Natural killer cell (primary cell): ENCODE measurements around the gene WWC1. TPM values are rescaled to one million over a fixed set of nuclear protein-coding genes. Genes with fewer than 3 reads are reported as not detected.

Experiments used
- ATAC-seq, 3 donors: fragments of 150-1000 bp in 2 of 3; fragments of 200-7000 bp in 1 of 3; cut with Tn5 transposase; 1 replicate in 1 of 3; 2 replicates in 2 of 3; pipeline ENCODE4 v1.10.0; 2021; ENCODE audit warnings: mild to moderate bottlenecking in 2 of 3, moderate library complexity in 2 of 3
- DNase-seq, 2 donors: peaks; one replicate each; pipeline versions ENCODE4 v3.0.0 to v3.0.0-alpha.2; 2013 to 2021; ENCODE audit warnings: mixed read lengths in 1 of 2
- H3K27ac ChIP-seq: one replicate; pipeline ENCODE4 v1.5.1; 2013; ENCODE audit warnings: mild to moderate bottlenecking, low read length
- H3K27me3 ChIP-seq: one replicate; pipeline ENCODE4 v1.6.1; 2013; ENCODE audit warnings: low read length; ENCODE audit not compliant: control insufficient read depth, insufficient read depth
- H3K36me3 ChIP-seq: one replicate; pipeline ENCODE4 v1.6.1; 2013; ENCODE audit warnings: low read length; ENCODE audit not compliant: control insufficient read depth, insufficient read depth
- H3K4me1 ChIP-seq: one replicate; pipeline ENCODE4 v1.6.1; 2013; ENCODE audit warnings: low read length; ENCODE audit not compliant: control insufficient read depth, insufficient read depth
- H3K4me3 ChIP-seq: one replicate; pipeline ENCODE4 v1.5.1; 2013; ENCODE audit warnings: low read length
- H3K9me3 ChIP-seq: one replicate; pipeline ENCODE4 v1.6.1; 2013; ENCODE audit warnings: low read length; ENCODE audit not compliant: control insufficient read depth, insufficient read depth
- H3K27ac Mint-ChIP-seq, 2 donors: one replicate each; pipeline ENCODE4 v1.8.0; 2022; ENCODE audit warnings: mild to moderate bottlenecking in 2 of 2, mixed read lengths in 2 of 2, moderate library complexity in 1 of 2
- H3K27me3 Mint-ChIP-seq, 2 donors: one replicate each; pipeline ENCODE4 v1.8.0; 2022; ENCODE audit warnings: low read depth in 2 of 2, mixed read lengths in 2 of 2
- H3K36me3 Mint-ChIP-seq: one replicate; pipeline ENCODE4 v1.8.0; 2022; ENCODE audit warnings: mixed read lengths
- H3K4me1 Mint-ChIP-seq, 2 donors: one replicate each; pipeline ENCODE4 v1.8.0; 2022; ENCODE audit warnings: mixed read lengths in 2 of 2
- H3K4me3 Mint-ChIP-seq: one replicate; pipeline ENCODE4 v1.8.0; 2022; ENCODE audit warnings: mild to moderate bottlenecking, moderate library complexity, mixed read lengths
- H3K9me3 Mint-ChIP-seq, 2 donors: one replicate each; pipeline ENCODE4 v1.8.0; 2022; ENCODE audit warnings: mixed read lengths in 2 of 2
- WGBS: methylation state at CpG from one replicate; pipeline ENCODE4 v1.1.7; 2013; ENCODE audit warnings: missing lambda C conversion rate; ENCODE audit not compliant: insufficient coverage; 5-methylcytosine and 5-hydroxymethylcytosine counted together
- intact Hi-C: fragments of 100-400 bp; cut with micrococcal nuclease; formaldehyde crosslinking; loops from one replicate; pipeline ENCODE4 v1.14.2; 2022
- total RNA-seq, 4 donors: library from RNA; stranded (reverse); fragments of 120-200 nt in 1 of 4; gene quantifications; one replicate each; pipeline versions ENCODE4 v1.2.3 to v1.2.4, GENCODE V29; 2013 to 2022
- TF ChIP-seq, protein P1 (sequence below): fragments of 200-600 bp; IDR thresholded peaks from one replicate; pipeline ENCODE4 v1.8.0; 2022; ENCODE audit warnings: antibody characterized with exemption

The WWC1 gene
- total RNA-seq, 3 donors from 2014 or later (not counting 1 experiment from before 2014, with no cell fraction given), result 0.42 to 0.66 (median 0.53) TPM

DNA sequence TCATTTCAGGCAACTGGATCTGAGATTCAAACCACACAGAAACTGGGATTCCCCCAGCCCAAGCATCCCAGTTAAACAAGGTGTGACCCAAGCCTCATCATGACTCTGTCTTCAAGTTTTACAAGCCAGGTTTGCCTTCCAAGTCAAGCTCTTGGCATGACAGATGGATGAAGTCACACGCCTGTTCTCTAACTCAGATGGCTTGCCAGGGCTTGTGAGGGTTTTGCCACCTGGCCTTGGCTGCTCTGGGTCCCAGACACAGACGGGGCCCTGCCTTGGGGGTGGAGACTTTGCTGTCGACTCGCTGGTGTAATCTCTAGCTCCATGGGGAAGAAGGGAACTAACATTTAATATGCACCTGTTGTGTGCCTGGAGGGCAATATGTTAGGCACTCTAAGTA lies 99.0 kb downstream of the WWC1 start:
- Mint-ChIP-seq H3K36me3 (peaks cover 11% of the 10 kb centered on the region), H3K27ac (no peak overlapping the region), H3K4me3 (no peak overlapping the region), H3K27me3 (peaks cover 0 to 8% of the 10 kb centered on the region in 2 donors), H3K4me1 (no peaks in the 10 kb centered on the region), H3K9me3 (peaks cover 5 to 14% of the 10 kb centered on the region in 2 donors)
- ATAC-seq (no peak), DNase-seq (no peak)
- no peaks in the 10 kb centered on the region for H3K36me3 ChIP-seq
- H3K4me3 ChIP-seq, result no peak overlapping the region
- TF ChIP-seq, protein P1, sequence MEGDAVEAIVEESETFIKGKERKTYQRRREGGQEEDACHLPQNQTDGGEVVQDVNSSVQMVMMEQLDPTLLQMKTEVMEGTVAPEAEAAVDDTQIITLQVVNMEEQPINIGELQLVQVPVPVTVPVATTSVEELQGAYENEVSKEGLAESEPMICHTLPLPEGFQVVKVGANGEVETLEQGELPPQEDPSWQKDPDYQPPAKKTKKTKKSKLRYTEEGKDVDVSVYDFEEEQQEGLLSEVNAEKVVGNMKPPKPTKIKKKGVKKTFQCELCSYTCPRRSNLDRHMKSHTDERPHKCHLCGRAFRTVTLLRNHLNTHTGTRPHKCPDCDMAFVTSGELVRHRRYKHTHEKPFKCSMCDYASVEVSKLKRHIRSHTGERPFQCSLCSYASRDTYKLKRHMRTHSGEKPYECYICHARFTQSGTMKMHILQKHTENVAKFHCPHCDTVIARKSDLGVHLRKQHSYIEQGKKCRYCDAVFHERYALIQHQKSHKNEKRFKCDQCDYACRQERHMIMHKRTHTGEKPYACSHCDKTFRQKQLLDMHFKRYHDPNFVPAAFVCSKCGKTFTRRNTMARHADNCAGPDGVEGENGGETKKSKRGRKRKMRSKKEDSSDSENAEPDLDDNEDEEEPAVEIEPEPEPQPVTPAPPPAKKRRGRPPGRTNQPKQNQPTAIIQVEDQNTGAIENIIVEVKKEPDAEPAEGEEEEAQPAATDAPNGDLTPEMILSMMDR, result no peak
- no peaks in the 10 kb centered on the region for H3K9me3 ChIP-seq
- intact Hi-C loops, result no loop called here
- no peak overlapping the region for H3K27ac ChIP-seq
- H3K27me3 ChIP-seq, result no peaks in the 10 kb centered on the region
- no peaks in the 10 kb centered on the region for H3K4me1 ChIP-seq
- 88% methylated on average over 4 of the region's 4 CpGs for WGBS

DNA sequence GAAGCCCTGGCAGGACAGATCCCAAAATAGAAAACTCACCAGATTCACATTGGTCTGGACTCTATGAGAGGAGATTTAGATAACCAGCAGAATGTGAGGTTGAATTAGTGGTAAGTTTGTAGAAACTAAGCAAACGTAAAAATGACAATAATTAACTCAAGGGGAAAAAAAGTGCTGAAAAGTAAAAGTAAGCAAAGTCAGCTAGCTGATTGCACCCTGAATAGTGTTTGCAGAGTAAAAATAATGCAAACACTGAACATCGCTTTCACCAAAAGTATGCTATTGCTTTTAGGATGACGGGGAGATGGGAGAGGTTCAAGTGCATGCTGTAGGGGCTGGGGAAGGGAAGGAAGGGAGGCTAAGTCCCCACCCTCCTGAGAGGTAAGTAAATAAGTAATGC lies 102.3 kb downstream of the WWC1 start:
- no peak for DNase-seq
- Histone ChIP-seq H3K4me1 (no peaks in the 10 kb centered on the region), H3K9me3 (no peaks in the 10 kb centered on the region), H3K27me3 (no peaks in the 10 kb centered on the region), H3K36me3 (no peaks in the 10 kb centered on the region), H3K27ac (no peak overlapping the region), H3K4me3 (no peak overlapping the region)
- peaks cover 0 to 12% of the 10 kb centered on the region in 2 donors for H3K27me3 Mint-ChIP-seq
- intact Hi-C loops, result no loop called here
- no peak overlapping the region for H3K27ac Mint-ChIP-seq
- H3K36me3 Mint-ChIP-seq, result peaks cover 11% of the 10 kb centered on the region
- H3K4me1 Mint-ChIP-seq, result no peaks in the 10 kb centered on the region
- peaks cover 3 to 13% of the 10 kb centered on the region in 2 donors for H3K9me3 Mint-ChIP-seq
- no peak for ATAC-seq
- TF ChIP-seq, protein P1, result no peak
- 93% methylated on average over 3 of the region's 3 CpGs for WGBS
- H3K4me3 Mint-ChIP-seq, result no peak overlapping the region

DNA sequence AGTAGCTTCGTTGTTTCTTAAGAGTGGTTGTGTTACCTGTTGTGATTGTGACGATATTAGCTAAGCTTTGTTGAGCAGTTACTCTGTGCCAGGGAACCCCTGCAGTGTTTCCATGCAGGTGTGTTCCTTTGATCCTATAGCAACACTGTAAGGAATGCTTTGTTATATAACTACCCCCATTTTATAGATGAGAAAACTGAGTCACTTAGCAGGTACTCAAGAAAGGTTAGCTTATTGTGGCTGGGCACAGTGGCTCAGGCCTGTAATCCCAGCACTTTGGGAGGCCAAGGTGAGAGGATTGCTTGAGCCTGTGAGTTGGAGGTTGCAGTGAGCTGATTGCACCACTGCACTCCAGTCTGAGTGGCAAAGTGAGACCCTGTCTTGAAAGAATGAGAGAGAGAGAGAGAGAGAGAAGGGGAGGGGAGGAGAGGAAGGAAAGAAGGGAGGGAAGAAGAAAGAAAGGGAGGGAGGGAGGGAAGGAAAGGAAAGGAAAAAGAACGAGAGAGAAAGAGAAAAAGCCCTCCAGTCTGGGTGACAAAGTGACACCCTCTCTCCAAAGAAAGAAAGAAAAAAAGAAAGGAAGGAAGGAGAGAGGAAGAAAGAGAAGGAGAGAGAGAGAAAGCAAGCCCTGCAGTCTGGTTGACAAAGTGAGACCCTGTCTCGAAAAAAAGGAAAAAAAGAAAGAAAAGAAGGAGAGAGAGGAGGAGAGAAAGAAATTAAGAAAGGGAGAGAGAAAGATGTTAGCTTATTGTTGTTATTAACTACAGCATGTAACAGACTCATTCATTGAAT lies 109.2 kb downstream of the WWC1 start:
- Histone ChIP-seq H3K4me3 (no peak overlapping the region), H3K36me3 (no peaks in the 10 kb centered on the region), H3K27me3 (no peaks in the 10 kb centered on the region), H3K9me3 (no peaks in the 10 kb centered on the region), H3K27ac (no peak overlapping the region), H3K4me1 (no peaks in the 10 kb centered on the region)
- intact Hi-C loops, result no loop called here
- Mint-ChIP-seq H3K36me3 (no peaks in the 10 kb centered on the region), H3K27ac (no peak overlapping the region), H3K4me3 (no peak overlapping the region), H3K27me3 (peaks cover 0 to 3% of the 10 kb centered on the region in 2 donors), H3K4me1 (no peaks in the 10 kb centered on the region), H3K9me3 (no peaks in the 10 kb centered on the region)
- DNase-seq (no peak), ATAC-seq (no peak)
- TF ChIP-seq, protein P1, result no peak
- WGBS, result 90% methylated on average over 2 of the region's 4 CpGs

DNA sequence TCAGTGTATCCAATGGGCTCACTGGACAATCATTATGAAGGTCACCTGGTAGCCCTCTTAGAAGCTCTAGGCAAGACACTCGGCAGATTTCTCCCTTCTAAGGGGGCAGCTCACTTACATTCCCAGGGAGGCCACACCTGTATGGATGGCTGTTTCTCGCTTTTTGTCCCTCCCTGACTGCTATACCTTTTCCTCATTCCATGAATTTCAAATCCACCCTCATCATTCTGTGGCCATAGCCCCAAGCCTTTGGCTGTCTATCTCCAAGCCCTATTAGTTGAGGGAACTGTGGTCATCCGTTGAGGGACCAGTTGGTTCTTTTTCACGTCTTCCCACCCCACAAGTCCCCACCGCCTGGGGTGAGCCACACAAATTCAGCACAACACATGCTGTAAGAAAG lies 109.8 kb downstream of the WWC1 start:
- Histone ChIP-seq H3K27ac (no peak overlapping the region), H3K27me3 (no peaks in the 10 kb centered on the region), H3K4me3 (no peak overlapping the region), H3K4me1 (no peaks in the 10 kb centered on the region), H3K9me3 (no peaks in the 10 kb centered on the region), H3K36me3 (no peaks in the 10 kb centered on the region)
- TF ChIP-seq, protein P1, result no peak
- no peak overlapping the region for H3K4me3 Mint-ChIP-seq
- DNase-seq, result no peak
- WGBS, result 99% methylated on average over 3 of the region's 5 CpGs
- no peaks in the 10 kb centered on the region for H3K9me3 Mint-ChIP-seq
- H3K27me3 Mint-ChIP-seq, result peaks cover 0 to 3% of the 10 kb centered on the region in 2 donors
- no peaks in the 10 kb centered on the region for H3K4me1 Mint-ChIP-seq
- no peak for ATAC-seq
- H3K27ac Mint-ChIP-seq, result no peak overlapping the region
- H3K36me3 Mint-ChIP-seq, result no peaks in the 10 kb centered on the region
- intact Hi-C loops, result no loop called here
